Endothelial cell of umbilical vein (primary cell): Measurements from ENCODE around the gene MYEOV. TPM values are rescaled to one million over a fixed set of nuclear protein-coding genes. Genes with fewer than 3 reads are reported as not detected.

Experiments
- BruUV-seq: library from RNA; stranded (reverse); fragments of 400-500 nt; replicated peaks from 2 replicates; lab custom pipeline; 2021; lab: Mats Ljungman, UMichigan
- CTCF ChIA-PET: fragments of 300-600, 350-600 bp; sonication (Branson Sonifier 250); formaldehyde crosslinking; loops from one replicate; lab custom pipeline; 2021; ENCODE audit warnings: antibody characterized with exemption, inconsistent platforms; lab: Charles Lee
- POLR2A ChIA-PET: fragments of 300-600, 350-600 bp; sonication (Branson Sonifier 250); formaldehyde crosslinking; loops from one replicate; lab custom pipeline; 2021; ENCODE audit warnings: antibody characterized with exemption, inconsistent platforms; lab: Charles Lee
- DNase-seq: peaks from one replicate; pipeline ENCODE4 v3.0.0-alpha.2; 2011; ENCODE audit warnings: low read depth, low spot score
- FAIRE-seq: peaks from 2 replicates; lab custom pipeline; 2011; peaks lifted over from hg19 to GRCh38; lab: Jason Lieb, UNC
- H2AFZ ChIP-seq: 2 replicates; pipeline ENCODE4 v1.6.0; 2012; ENCODE audit warnings: low read depth, low read length, control low read depth, inconsistent platforms
- H3K27ac ChIP-seq: 2 replicates; pipeline ENCODE4 v1.5.1; 2011; ENCODE audit warnings: low read depth, mild to moderate bottlenecking, control low read depth, low read length, moderate library complexity; ENCODE audit not compliant: insufficient read depth
- H3K27me3 ChIP-seq, 2 experiments: 2 replicates each; pipeline versions ENCODE4 v1.6.0 to v1.6.1; 2011; ENCODE audit warnings: low read length in 2 of 2, mixed read lengths in 1 of 2; ENCODE audit not compliant: control insufficient read depth in 2 of 2, insufficient read depth in 2 of 2
- H3K36me3 ChIP-seq, 2 experiments: 2 replicates in 1 of 2; 3 replicates in 1 of 2; pipeline ENCODE4 v1.5.1; 2011; ENCODE audit warnings: low read length in 2 of 2, mild to moderate bottlenecking in 1 of 2, moderate library complexity in 1 of 2; ENCODE audit not compliant: control insufficient read depth in 2 of 2, insufficient read depth in 2 of 2; ENCODE audit errors: extremely low read depth in 1 of 2
- H3K4me1 ChIP-seq: 3 replicates; pipeline ENCODE4 v1.5.1; 2011; ENCODE audit warnings: mild to moderate bottlenecking, low read length; ENCODE audit not compliant: control insufficient read depth, insufficient read depth; ENCODE audit errors: extremely low read depth
- H3K4me2 ChIP-seq: 2 replicates; pipeline ENCODE4 v1.6.1; 2011; ENCODE audit warnings: low read length, control low read depth, mixed read lengths; ENCODE audit not compliant: insufficient read depth
- H3K4me3 ChIP-seq, 3 experiments: fragments of 200-600 bp in 1 of 3; sonication (generic), shearing (Covaris generic) in 1 of 3; replicated peaks in 1 of 3; 2 replicates each; pipeline ENCODE4 v1.5.1; 2011 to 2016; ENCODE audit warnings: control low read depth in 3 of 3, low read length in 3 of 3, mild to moderate bottlenecking in 2 of 3, inconsistent platforms in 1 of 3, low read depth in 1 of 3, moderate library complexity in 1 of 3; ENCODE audit not compliant: insufficient read depth in 1 of 3
- H3K79me2 ChIP-seq: 2 replicates; pipeline ENCODE4 v1.6.0; 2012; ENCODE audit warnings: low read length, inconsistent platforms; ENCODE audit not compliant: control insufficient read depth, insufficient read depth
- H3K9ac ChIP-seq: replicated peaks from 2 replicates; pipeline ENCODE3; 2011; ENCODE audit warnings: low read length, control low read depth; ENCODE audit not compliant: insufficient read depth; ENCODE audit errors: extremely low read depth
- H3K9me1 ChIP-seq: replicated peaks from 3 replicates; pipeline ENCODE4 v1.6.0; 2011; ENCODE audit warnings: mild to moderate bottlenecking, low read length; ENCODE audit not compliant: control insufficient read depth, insufficient read depth; ENCODE audit errors: extremely low read depth
- H3K9me3 ChIP-seq: replicated peaks from 2 replicates; pipeline ENCODE4 v1.5.1; 2012; ENCODE audit warnings: low read length, inconsistent platforms; ENCODE audit not compliant: control insufficient read depth, insufficient read depth
- H4K20me1 ChIP-seq: replicated peaks from 2 replicates; pipeline ENCODE3; 2011; ENCODE audit warnings: mild to moderate bottlenecking, low read length; ENCODE audit not compliant: control insufficient read depth, insufficient read depth; ENCODE audit errors: extremely low read depth
- CTCF ChIP-seq, 2 donors: IDR thresholded peaks; 1 replicate in 1 of 2; 2 replicates in 1 of 2; pipeline ENCODE4 v1.5.1; 2011; ENCODE audit warnings: low read length in 2 of 2, mild to moderate bottlenecking in 2 of 2, moderate library complexity in 2 of 2, control low read depth in 1 of 2, inconsistent platforms in 1 of 2, low read depth in 1 of 2; ENCODE audit not compliant: insufficient read depth in 1 of 2; ENCODE audit errors: extremely low read depth in 1 of 2
- GATA2 ChIP-seq: IDR thresholded peaks from 2 replicates; pipeline ENCODE4 v1.7.0; 2011; ENCODE audit warnings: low read depth, mild to moderate bottlenecking, moderate library complexity, mixed read lengths, low read length; ENCODE audit not compliant: insufficient read length, insufficient read depth
- MAX ChIP-seq: IDR thresholded peaks from 2 replicates; pipeline ENCODE4 v1.6.1; 2011; ENCODE audit not compliant: insufficient read depth, insufficient read length
- MYC ChIP-seq: IDR thresholded peaks from one replicate; pipeline ENCODE4 v1.6.1; 2011; ENCODE audit warnings: mild to moderate bottlenecking, low read depth, low read length
- POLR2AphosphoS5 ChIP-seq: IDR thresholded peaks from 2 replicates; pipeline ENCODE4 v1.6.1; 2012; ENCODE audit warnings: low read depth, mild to moderate bottlenecking, control low read depth, low read length, moderate library complexity; ENCODE audit not compliant: insufficient read depth
- dilution Hi-C: fragments of 300-500 bp; cut with MboI; formaldehyde crosslinking; loops from one replicate; pipeline ENCODE4 v1.15.0; 2019; ENCODE audit warnings: low sequenced_read_pairs; ENCODE audit not compliant: extremely low pct_ligation_motif_present
- intact Hi-C: fragments of 100-400 bp; cut with micrococcal nuclease; formaldehyde crosslinking; loops from one replicate; pipeline ENCODE4 v1.10.0; 2022
- polyA plus RNA-seq, 4 experiments: library from polyadenylated mRNA; depleted of rRNA in 3 of 4; stranded (reverse) in 3 of 4; unstranded in 1 of 4; fragments of >200 nt; gene quantifications; 2 replicates each; pipeline versions ENCODE4 v1.2.1 to v1.2.3, GENCODE V29; 2011 to 2012; ENCODE audit warnings: missing spikeins in 1 of 4
- total RNA-seq: library from RNA; stranded (reverse); gene quantifications from 2 replicates; pipeline ENCODE4 v1.2.3, GENCODE V29; 2021

The MYEOV gene
- total and polyA plus RNA-seq, 2 donors (not counting 3 experiments of a cell fraction or from before 2014, with no cell fraction given) = 3.8 to 14.4 TPM

- no TSS peak for BruUV-seq
- dilution Hi-C loops (no loop called here), intact Hi-C loops (no loop called here)
- Histone ChIP-seq H3K4me3 (no peak overlapping the region), H3K79me2 (no peaks in the 10 kb centered on the region), H4K20me1 (no peaks in the 10 kb centered on the region), H3K4me2 (no peak overlapping the region), H3K36me3 (no peaks in the 10 kb centered on the region), H3K27me3 (peaks cover 4 to 8% of the 10 kb centered on the region in 2 experiments), H3K4me1 (no peaks in the 10 kb centered on the region), H3K9ac (no peak overlapping the region), H3K9me3 (no peaks in the 10 kb centered on the region), H2AFZ (no peak overlapping the region), H3K27ac (no peak overlapping the region), H3K9me1 (no peaks in the 10 kb centered on the region)
- DNase-seq = no peak
- no peak for TF ChIP-seq POLR2AphosphoS5
- no peak for TF ChIP-seq CTCF (IDR thresholded peaks at IDR 0.05; ENCODE audit: extremely low read depth in 1 of 2, insufficient read depth in 1 of 2, low read depth in 1 of 2, low read length in 2 of 2)
- no peak for TF ChIP-seq MYC
- TF ChIP-seq MAX = no peak
- TF ChIP-seq GATA2 = no peak
- CTCF ChIA-PET = interaction anchor here (0.6 to 1.4 kb wide), 3 partner anchors 112 to 938 kb away, joined by 3 to 4 read pairs (median 3); no protein-coding TSS in a partner anchor
- FAIRE-seq = no peak
- POLR2A ChIA-PET = no interaction called here
Observed at GRCh38 chr11:69244266-69244665, 49.7 kb upstream of the MYEOV start.
